ENCODE results near the gene TTLL6. TPM values are rescaled to one million over a fixed set of nuclear protein-coding genes. Genes with fewer than 3 reads are reported as not detected.
A peak's percentile ranks its signal among the peaks of the same experiment; 100 is the strongest.

TTLL6 gene
- under 0.01 TPM in 1 of 2 replicates, not detected in the other for total RNA-seq (2012; rRNA removed)

DNA sequence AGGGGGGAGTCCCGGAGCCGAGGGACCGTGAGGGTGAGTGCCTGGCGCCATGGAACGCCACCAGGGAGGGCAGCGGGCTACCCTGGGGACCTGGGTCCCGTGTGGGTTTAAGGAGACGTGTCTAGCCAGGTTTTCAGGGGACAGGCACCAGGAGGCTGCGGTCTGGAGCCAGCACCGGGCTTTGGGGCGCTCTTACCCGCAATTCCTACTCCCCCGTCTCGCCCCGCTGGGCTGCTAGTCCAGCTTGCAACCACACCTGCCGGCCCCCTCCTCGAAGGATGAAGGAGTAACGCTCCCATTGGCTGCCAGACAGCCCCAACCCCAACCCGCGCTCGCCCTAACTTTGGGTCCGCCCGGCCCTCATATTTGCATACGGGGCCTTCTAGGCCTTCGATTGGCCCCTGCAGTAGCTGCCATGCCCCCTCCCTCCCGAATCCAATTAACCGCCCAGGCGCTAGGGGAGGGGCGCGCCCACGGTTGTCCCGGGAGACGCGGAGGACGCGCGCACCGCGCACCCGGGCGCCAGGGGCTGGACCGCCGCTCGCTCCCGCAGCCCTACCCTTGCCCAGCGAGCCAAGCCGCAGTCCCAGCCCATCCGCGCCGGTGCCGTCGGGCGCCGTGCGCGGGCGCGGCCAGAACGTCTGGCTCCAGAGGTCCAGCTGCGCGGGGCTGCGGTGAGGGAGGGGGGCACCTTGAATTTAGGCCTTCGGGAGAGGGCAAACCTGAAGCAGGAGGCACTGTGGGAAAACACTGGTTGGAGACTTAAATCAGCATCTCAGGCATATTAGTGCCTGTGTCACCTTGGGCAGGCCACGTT, at the start of gene TTLL6:
Gene TTLL6 (minus strand): TSS at position 456 of the 817 bp plus-strand sequence. CDS start 157 bp downstream, at position 299.
- H3K4me2 ChIP-seq (ENCODE audit: low read length), result peak within 1 kb of the TSS; percentile 92
- H3K27me3 ChIP-seq (ENCODE audit: control insufficient read depth, insufficient read depth, low read length), result peaks cover 22% of the 10 kb centered on the region
- H3K4me3 ChIP-seq (ENCODE audit: low read length), result peak within 1 kb of the TSS; percentile 68
- no peaks in the 10 kb centered on the region for H3K36me3 ChIP-seq (ENCODE audit: insufficient read depth, low read length)
- peaks cover 16% of the 10 kb centered on the region for H3K4me1 ChIP-seq (ENCODE audit: control insufficient read depth, insufficient read depth, low read length)
- peak within 1 kb of the TSS; percentile 6 for H3K9ac ChIP-seq (ENCODE audit: low read depth, low read length)
- no peaks in the 10 kb centered on the region for H3K9me3 ChIP-seq (replicated peaks; ENCODE audit: low read length)

DNA sequence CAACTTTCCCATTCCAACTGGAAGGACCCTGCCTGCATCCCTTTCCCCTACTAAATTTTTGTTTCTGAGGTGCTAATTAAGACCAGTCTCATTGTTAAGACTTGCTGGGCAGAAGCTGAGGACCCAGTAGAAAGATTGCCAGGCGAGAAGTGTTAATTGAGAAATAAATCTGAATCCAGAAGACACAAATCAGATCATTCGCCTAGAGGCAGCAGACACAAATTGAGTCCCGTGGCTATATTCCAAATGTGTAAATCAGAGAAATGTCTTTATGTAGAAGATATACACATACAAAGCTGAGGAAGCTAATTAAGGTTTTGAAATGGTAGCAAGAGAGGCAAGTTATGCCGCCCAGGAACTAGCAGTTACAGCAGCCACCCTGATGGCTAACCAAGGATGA, 43.4 kb upstream of the TTLL6 start:
- peaks cover 65% of the 10 kb centered on the region for H3K36me3 ChIP-seq (ENCODE audit: insufficient read depth, low read length)

DNA sequence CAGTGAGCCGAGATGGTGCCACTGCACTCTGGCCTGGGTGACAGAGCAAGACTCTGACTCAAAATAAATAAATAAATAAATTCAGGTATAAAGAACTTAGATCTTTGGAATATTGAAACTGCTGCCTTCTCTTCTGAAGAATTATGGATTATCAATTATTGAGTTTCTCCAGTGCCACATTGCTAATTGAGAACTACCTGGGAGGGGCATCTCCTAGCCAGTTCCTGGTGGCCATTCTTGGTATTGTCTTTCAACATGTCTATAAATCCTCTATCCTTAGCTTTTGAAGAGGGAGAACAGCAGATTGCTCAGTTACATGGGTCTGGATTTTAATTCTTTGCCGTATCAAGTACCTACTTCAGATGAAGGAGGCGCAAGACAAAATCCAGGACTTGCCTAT, 43.0 kb upstream of the TTLL6 start:
- Histone ChIP-seq H3K36me3 (ENCODE audit: insufficient read depth, low read length) (peaks cover 68% of the 10 kb centered on the region), H3K4me3 (ENCODE audit: low read length) (no peak overlapping the region), H3K4me2 (ENCODE audit: low read length) (no peak overlapping the region), H3K9me3 (replicated peaks; ENCODE audit: low read length) (no peaks in the 10 kb centered on the region), H3K4me1 (ENCODE audit: control insufficient read depth, insufficient read depth, low read length) (no peaks in the 10 kb centered on the region), H3K9ac (ENCODE audit: low read depth, low read length) (no peak overlapping the region), H3K27me3 (ENCODE audit: control insufficient read depth, insufficient read depth, low read length) (no peaks in the 10 kb centered on the region)

More for the DNA sequence above, 43.4 kb upstream of the TTLL6 start:
- Histone ChIP-seq H3K4me2 (ENCODE audit: low read length) (no peak overlapping the region), H3K4me1 (ENCODE audit: control insufficient read depth, insufficient read depth, low read length) (no peaks in the 10 kb centered on the region), H3K27me3 (ENCODE audit: control insufficient read depth, insufficient read depth, low read length) (no peaks in the 10 kb centered on the region), H3K9ac (ENCODE audit: low read depth, low read length) (no peak overlapping the region), H3K4me3 (ENCODE audit: low read length) (no peak overlapping the region), H3K9me3 (replicated peaks; ENCODE audit: low read length) (no peaks in the 10 kb centered on the region)

DNA sequence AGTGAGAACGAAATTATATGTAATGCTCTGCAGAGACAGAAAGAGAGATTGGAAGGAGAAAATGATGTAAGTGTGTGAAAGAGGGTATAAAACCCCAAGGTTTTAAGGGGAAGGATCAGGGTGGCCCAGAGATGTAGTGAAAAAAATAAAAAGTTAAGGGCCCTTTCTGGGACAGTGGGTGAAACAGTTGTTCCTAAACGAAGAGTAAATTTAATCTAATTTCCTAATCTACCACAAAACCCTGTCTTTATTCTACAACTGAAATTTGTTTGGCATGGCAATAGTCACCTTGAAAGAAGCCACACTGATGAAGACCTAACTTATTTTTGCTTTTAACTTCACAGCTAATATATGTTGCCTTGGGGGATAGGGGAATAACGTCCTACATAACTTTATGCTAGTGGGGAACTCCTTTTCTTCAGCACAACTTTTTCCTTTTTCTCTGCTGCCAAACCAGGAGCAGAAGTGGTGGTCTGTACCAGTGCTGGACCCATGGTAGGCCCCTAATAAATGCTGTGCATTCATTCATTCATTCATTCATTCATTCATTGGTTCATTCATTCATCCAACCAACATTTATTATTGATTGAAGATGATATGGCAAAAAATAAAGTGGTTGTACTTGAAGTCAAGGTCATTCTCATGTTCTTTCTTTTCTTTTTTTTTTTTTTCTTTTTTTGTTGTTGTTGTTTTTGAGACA, 39.2 kb upstream of the TTLL6 start:
- Histone ChIP-seq H3K9ac (ENCODE audit: low read depth, low read length) (no peak overlapping the region), H3K4me2 (ENCODE audit: low read length) (no peak overlapping the region), H3K4me1 (ENCODE audit: control insufficient read depth, insufficient read depth, low read length) (no peaks in the 10 kb centered on the region), H3K36me3 (ENCODE audit: insufficient read depth, low read length) (peaks cover 69% of the 10 kb centered on the region), H3K9me3 (replicated peaks; ENCODE audit: low read length) (no peaks in the 10 kb centered on the region), H3K27me3 (ENCODE audit: control insufficient read depth, insufficient read depth, low read length) (no peaks in the 10 kb centered on the region), H3K4me3 (ENCODE audit: low read length) (no peak overlapping the region)

DNA sequence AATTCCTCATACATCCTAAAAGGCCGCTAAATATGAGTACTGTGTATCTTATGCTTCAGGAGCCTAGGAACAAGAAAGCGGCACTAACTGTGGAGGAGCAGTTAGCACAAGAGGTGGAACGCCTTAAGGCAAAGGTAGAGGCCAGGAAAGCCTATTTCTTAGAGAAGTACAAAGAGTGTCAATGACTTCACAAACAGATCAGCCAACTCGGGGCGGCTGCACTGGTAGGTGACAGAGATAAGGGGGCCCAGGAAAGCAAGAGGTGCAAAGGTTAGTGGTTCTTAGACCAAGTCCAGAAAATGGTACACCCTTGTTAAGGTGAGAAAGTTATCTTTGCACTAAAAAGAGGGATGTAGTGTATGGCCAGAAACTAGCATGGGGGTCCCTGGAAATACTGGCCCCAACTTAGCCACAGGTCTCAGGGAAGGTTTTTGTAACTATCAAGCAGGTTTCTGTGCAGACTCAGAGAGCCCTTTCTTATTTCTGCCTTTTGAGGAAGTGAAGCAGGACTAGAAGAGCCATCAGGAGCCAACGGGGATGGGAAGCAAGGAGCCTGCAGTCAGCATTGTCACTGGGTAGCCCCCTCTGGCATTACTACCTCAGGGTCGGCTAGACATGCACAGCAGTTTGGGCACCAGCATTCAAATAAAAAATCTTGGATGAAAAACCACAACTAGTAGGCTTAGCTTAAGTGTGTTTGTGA, 37.9 kb upstream of the TTLL6 start:
- H3K36me3 ChIP-seq (ENCODE audit: insufficient read depth, low read length), result peaks cover 63% of the 10 kb centered on the region
- no peaks in the 10 kb centered on the region for H3K27me3 ChIP-seq (ENCODE audit: control insufficient read depth, insufficient read depth, low read length)
- no peaks in the 10 kb centered on the region for H3K4me1 ChIP-seq (ENCODE audit: control insufficient read depth, insufficient read depth, low read length)
- H3K4me3 ChIP-seq (ENCODE audit: low read length), result no peak overlapping the region
- H3K4me2 ChIP-seq (ENCODE audit: low read length), result no peak overlapping the region
- H3K9ac ChIP-seq (ENCODE audit: low read depth, low read length), result no peak overlapping the region
- no peaks in the 10 kb centered on the region for H3K9me3 ChIP-seq (replicated peaks; ENCODE audit: low read length)

DNA sequence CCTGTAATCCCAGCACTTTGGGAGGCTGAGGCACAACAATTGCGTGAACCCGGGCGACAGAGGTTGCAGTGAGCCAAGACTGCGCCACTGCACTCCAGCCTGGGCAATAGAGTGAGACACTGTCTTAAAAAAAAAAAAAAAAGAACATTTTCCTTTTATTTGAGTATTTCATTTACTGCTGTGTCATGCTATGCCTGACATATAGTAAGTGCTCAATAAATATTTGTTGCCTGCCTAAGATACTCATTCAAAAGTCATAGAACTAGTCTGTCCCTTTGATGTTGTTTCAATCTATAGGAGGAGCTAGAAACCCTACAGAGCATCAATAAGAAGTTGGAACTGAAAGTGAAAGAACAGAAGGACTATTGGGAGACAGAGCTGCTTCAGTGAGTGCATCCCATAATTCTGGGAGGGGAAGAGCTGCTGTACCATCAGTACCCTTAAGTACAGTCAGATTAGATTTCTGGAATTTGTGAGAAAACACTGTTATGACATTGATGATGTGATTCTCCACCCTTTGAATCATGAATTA, 33.8 kb upstream of the TTLL6 start:
- Histone ChIP-seq H3K36me3 (ENCODE audit: insufficient read depth, low read length) (peaks cover 71% of the 10 kb centered on the region), H3K4me2 (ENCODE audit: low read length) (no peak overlapping the region), H3K4me1 (ENCODE audit: control insufficient read depth, insufficient read depth, low read length) (no peaks in the 10 kb centered on the region), H3K9me3 (replicated peaks; ENCODE audit: low read length) (no peaks in the 10 kb centered on the region), H3K27me3 (ENCODE audit: control insufficient read depth, insufficient read depth, low read length) (no peaks in the 10 kb centered on the region), H3K4me3 (ENCODE audit: low read length) (no peak overlapping the region), H3K9ac (ENCODE audit: low read depth, low read length) (no peak overlapping the region)

DNA sequence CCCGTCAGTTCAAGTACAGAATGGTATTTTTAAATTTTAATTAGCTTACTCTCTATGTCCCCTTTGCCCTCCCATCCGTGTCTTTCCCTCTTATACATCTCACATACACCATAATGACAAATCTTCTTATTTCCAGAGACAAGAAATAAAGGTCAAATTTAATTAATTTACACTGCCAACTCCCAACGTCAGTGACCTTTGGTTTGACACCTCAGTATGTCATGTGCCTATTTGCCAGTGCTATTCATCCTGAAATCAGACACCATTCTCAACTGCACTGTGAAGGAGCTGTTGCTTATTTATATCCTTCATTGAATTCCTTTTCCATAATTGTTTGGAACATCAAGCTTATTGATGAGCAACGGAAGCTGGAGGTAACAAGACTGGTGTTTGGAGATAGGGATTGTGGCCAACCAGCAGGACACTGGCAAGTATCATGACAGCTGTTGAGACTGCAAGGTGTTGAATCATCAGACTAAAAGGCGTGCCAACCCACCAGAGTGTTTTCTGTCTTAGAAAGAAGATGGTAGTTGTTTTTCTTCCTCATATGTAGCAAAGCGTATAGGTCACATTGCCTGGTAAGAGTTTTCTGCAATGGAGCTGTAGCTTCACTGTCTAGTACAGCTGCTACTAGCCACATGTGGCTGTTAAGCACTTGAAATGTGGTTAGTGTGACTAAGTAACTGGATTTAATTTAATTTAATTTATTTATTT, 26.3 kb upstream of the TTLL6 start:
- Histone ChIP-seq H3K27me3 (ENCODE audit: control insufficient read depth, insufficient read depth, low read length) (no peaks in the 10 kb centered on the region), H3K4me3 (ENCODE audit: low read length) (peak overlapping the region; percentile 4), H3K9ac (ENCODE audit: low read depth, low read length) (no peak overlapping the region), H3K4me2 (ENCODE audit: low read length) (peak overlapping the region; percentile 80), H3K9me3 (replicated peaks; ENCODE audit: low read length) (no peaks in the 10 kb centered on the region), H3K36me3 (ENCODE audit: insufficient read depth, low read length) (peaks cover 19% of the 10 kb centered on the region), H3K4me1 (ENCODE audit: control insufficient read depth, insufficient read depth, low read length) (peaks cover 41% of the 10 kb centered on the region)

DNA sequence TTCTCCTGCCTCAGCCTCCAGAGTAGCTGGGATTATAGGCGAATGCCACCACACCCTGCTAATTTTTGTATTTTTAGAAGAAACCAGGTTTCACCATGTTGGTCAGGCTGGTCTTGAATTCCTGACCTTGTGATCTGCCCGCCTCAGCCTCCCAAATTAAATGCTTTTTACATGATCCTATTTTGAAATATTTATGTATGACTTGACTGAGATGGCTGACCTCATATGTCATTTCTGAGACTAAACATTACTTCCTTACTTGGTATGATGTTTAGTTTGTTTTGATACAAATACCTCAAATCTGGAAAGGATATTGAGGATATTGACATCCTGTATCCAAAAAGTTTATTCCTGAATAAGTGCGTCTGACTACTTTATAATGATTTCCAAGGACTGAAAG, 25.7 kb upstream of the TTLL6 start:
- Histone ChIP-seq H3K27me3 (ENCODE audit: control insufficient read depth, insufficient read depth, low read length) (no peaks in the 10 kb centered on the region), H3K9me3 (replicated peaks; ENCODE audit: low read length) (no peaks in the 10 kb centered on the region), H3K36me3 (ENCODE audit: insufficient read depth, low read length) (peaks cover 13% of the 10 kb centered on the region), H3K9ac (ENCODE audit: low read depth, low read length) (peak overlapping the region; percentile 80), H3K4me3 (ENCODE audit: low read length) (no peak overlapping the region), H3K4me1 (ENCODE audit: control insufficient read depth, insufficient read depth, low read length) (peaks cover 41% of the 10 kb centered on the region), H3K4me2 (ENCODE audit: low read length) (peak overlapping the region; percentile 80)

DNA sequence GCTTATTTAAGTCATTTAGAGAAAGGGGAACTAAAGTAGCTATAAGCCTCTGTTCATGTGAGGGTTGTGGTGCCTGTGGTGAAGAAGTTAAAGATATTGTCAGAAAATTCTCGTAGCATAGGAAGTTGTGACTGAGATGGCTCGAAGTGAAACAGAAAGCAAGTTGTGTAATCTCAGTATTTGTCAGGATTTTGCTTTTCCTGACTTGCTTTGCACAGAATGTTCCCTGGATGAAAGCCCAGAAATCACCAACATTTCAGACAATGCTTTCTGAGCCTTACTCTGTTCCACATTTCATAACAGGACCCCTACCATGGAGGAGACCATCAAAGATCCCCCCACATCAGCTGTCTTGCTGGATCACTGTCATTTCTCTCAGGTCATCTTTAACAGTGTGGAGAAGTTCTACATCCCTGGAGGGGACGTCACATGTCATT, 24.4 kb upstream of the TTLL6 start:
- Histone ChIP-seq H3K27me3 (ENCODE audit: control insufficient read depth, insufficient read depth, low read length) (no peaks in the 10 kb centered on the region), H3K4me1 (ENCODE audit: control insufficient read depth, insufficient read depth, low read length) (peaks cover 41% of the 10 kb centered on the region), H3K4me2 (ENCODE audit: low read length) (peak overlapping the region; percentile 80), H3K9me3 (replicated peaks; ENCODE audit: low read length) (no peaks in the 10 kb centered on the region), H3K36me3 (ENCODE audit: insufficient read depth, low read length) (peaks cover 6% of the 10 kb centered on the region), H3K4me3 (ENCODE audit: low read length) (peak overlapping the region; percentile 62), H3K9ac (ENCODE audit: low read depth, low read length) (peak overlapping the region; percentile 80)

DNA sequence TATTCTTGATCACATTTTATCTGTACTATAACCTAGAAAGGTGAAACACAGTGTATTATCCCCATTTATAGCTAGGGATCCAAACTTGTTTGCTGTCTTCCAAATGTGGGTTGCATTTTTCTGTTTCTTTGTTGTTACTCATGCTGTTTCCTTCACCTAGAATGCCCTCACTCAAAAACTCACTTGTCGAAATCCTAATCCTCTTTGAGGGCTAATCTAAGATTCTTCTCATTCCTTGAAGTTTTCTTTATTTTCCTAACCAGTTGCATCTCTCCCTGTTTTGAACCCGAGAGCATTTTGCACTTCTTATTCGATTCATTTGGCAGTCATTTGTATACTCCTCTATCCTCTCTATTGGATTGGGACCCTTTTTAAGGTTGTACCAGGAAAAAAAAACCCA, 23.4 kb upstream of the TTLL6 start:
- peaks cover 41% of the 10 kb centered on the region for H3K4me1 ChIP-seq (ENCODE audit: control insufficient read depth, insufficient read depth, low read length)
- H3K9me3 ChIP-seq (replicated peaks; ENCODE audit: low read length), result no peaks in the 10 kb centered on the region
- peak overlapping the region; percentile 80 for H3K4me2 ChIP-seq (ENCODE audit: low read length)
- no peaks in the 10 kb centered on the region for H3K27me3 ChIP-seq (ENCODE audit: control insufficient read depth, insufficient read depth, low read length)
- peak overlapping the region; percentile 62 for H3K4me3 ChIP-seq (ENCODE audit: low read length)
- H3K9ac ChIP-seq (ENCODE audit: low read depth, low read length), result peak overlapping the region; percentile 80
- peaks cover 3% of the 10 kb centered on the region for H3K36me3 ChIP-seq (ENCODE audit: insufficient read depth, low read length)

All from skeletal muscle satellite cell (primary cell).